Large intestine (tissue), 3 donors: ENCODE data around the gene VSTM5. TPM values are rescaled to one million over a fixed set of nuclear protein-coding genes. Genes with fewer than 3 reads are reported as not detected.

Experiments
- DNase-seq, 2 donors: peaks; one replicate each; pipeline versions ENCODE4 v3.0.0 to v3.0.0-alpha.2; 2013
- H3K27ac ChIP-seq: one replicate; pipeline ENCODE4 v1.5.1; 2013; ENCODE audit warnings: low read length
- H3K27me3 ChIP-seq: 2 replicates; pipeline ENCODE4 v1.6.1; 2013; ENCODE audit warnings: low read length; ENCODE audit not compliant: control insufficient read depth, insufficient read depth
- H3K36me3 ChIP-seq: 2 replicates; pipeline ENCODE4 v1.6.1; 2013; ENCODE audit warnings: low read length; ENCODE audit not compliant: control insufficient read depth, insufficient read depth
- H3K4me1 ChIP-seq: one replicate; pipeline ENCODE4 v1.6.1; 2013; ENCODE audit warnings: low read length; ENCODE audit not compliant: control insufficient read depth, insufficient read depth
- H3K4me3 ChIP-seq: one replicate; pipeline ENCODE4 v1.5.1; 2013; ENCODE audit warnings: low read length
- H3K9me3 ChIP-seq: one replicate; pipeline ENCODE4 v1.6.1; 2013; ENCODE audit warnings: mild to moderate bottlenecking, low read depth, low read length, moderate library complexity; ENCODE audit not compliant: control insufficient read depth
- WGBS: methylation state at CpG from one replicate; pipeline ENCODE4 v1.1.5; 2013; ENCODE audit warnings: low lambda C conversion rate; ENCODE audit not compliant: insufficient coverage; 5-methylcytosine and 5-hydroxymethylcytosine counted together
- polyA plus RNA-seq: library from polyadenylated mRNA; unstranded; fragments of 120-200 nt; gene quantifications from one replicate; pipeline ENCODE4 v1.2.1, GENCODE V29; 2013

Gene VSTM5
- polyA plus RNA-seq, 1 donor = 1.9 TPM

DNA sequence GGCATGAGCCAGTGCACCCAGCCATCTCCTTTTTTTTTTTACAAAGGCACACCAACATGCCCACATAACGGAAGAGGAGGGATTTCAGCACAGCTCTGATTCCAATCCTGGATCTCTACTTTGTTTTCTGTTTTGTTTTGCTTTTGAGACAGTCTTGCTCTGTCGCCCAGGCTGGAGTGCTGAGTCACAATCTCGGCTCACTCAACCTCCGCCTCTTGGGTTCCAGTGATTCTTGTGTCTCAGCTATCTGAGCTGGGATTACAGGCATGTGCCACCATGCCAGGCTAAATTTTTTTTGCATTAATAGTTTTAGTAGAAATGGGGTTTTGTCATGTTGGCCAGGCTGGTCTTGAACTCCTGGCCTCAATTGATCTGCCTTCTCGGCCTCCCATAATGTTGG lies 28.1 kb downstream of the VSTM5 start:
- H3K27ac ChIP-seq = no peak overlapping the region
- H3K36me3 ChIP-seq = no peaks in the 10 kb centered on the region
- no peak overlapping the region for H3K4me3 ChIP-seq
- peaks cover 26% of the 10 kb centered on the region for H3K4me1 ChIP-seq
- H3K27me3 ChIP-seq = no peaks in the 10 kb centered on the region
- WGBS = 100% methylated on average over 1 of the region's 5 CpGs
- no peaks in the 10 kb centered on the region for H3K9me3 ChIP-seq
- no peak for DNase-seq

DNA sequence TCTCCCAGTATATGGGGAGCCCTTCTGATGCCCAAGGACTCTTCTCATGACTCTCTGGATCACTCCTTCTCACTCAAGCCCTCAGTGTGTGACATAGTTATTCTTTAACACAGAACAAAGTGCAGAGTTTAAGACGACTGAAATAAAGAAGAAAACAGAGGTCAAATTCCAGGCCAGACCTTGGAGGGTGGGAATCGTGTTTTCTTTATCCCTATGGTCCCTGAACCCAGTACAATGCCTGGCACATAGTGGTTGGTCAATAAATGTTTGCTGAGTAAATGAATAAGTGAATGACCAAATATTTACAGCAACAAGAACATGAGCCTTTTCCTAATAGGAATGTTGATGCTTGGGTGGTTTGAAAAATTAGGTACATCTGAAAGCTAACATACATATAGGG lies 28.8 kb downstream of the VSTM5 start:
- no CpG with 5 or more reads among the region's 2 CpGs for WGBS
- no peak overlapping the region for H3K4me3 ChIP-seq
- peaks cover 3% of the 10 kb centered on the region for H3K36me3 ChIP-seq
- peak; percentile 68 to 90 for DNase-seq
- no peaks in the 10 kb centered on the region for H3K27me3 ChIP-seq
- H3K27ac ChIP-seq = peak overlapping the region; percentile 70
- no peaks in the 10 kb centered on the region for H3K9me3 ChIP-seq
- H3K4me1 ChIP-seq = peaks cover 26% of the 10 kb centered on the region

DNA sequence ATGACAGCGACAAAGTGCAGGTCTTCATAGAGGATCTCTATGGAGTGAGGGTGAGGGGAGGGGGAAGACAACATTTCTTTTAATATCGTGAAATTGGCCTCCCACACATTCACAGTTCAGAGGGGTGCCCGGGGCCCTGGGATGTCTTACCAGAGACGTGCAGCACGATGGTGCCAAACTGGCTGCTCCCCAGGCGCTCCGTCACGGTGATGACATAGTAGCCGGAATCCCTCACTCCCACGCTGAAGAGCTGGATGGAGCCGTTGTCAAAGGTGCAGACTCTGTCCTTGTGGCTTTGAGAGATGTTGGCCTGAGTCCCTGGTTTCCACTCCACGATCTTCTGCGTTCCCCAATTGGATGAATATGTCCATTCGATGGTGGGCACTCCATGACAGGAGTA lies 29.6 kb downstream of the VSTM5 start:
- DNase-seq = no peak
- Histone ChIP-seq H3K9me3 (no peaks in the 10 kb centered on the region), H3K4me3 (no peak overlapping the region), H3K36me3 (peaks cover 3% of the 10 kb centered on the region), H3K27me3 (no peaks in the 10 kb centered on the region), H3K4me1 (peaks cover 26% of the 10 kb centered on the region), H3K27ac (peak overlapping the region; percentile 70)
- no CpG with 5 or more reads among the region's 14 CpGs for WGBS

DNA sequence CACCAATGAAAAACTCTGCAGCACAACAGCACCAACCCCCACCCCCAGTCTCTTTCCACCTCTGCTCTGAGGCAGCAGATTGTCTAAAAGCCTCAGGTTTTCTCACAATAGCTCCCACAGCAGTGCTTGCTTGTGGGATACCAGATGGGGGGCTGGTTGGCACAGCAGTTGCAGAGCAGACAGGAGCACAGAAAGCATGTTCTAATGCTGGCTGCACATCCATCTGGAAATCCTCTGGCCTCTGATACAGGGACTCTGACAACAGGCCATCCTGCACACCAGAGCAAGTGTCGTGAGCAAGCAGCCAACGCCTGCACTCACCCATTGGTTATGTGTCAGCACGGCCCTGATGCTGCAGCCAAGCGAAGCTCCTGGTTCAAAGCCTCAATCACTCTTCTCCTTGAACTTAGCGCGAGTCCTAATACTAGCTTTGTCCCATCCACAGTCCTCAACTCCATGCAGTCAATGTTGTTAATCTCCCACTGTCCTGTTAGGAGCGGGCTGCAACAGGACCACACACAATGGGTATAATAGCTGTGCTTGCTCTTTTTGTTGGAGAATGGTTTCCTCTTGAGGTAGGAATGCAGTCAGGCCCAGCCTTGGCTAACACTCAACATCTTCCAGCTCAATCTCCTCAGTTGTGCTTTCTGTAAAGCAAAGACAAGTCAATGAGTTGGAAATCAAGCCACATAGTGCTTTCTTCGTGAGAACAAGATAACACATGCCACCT lies 30.3 kb downstream of the VSTM5 start:
- 25% methylated on average over 1 of the region's 8 CpGs for WGBS
- no peak overlapping the region for H3K27ac ChIP-seq
- peaks cover 26% of the 10 kb centered on the region for H3K4me1 ChIP-seq
- no peak overlapping the region for H3K4me3 ChIP-seq
- DNase-seq = no peak
- no peaks in the 10 kb centered on the region for H3K27me3 ChIP-seq
- H3K36me3 ChIP-seq = peaks cover 8% of the 10 kb centered on the region
- H3K9me3 ChIP-seq = no peaks in the 10 kb centered on the region

DNA sequence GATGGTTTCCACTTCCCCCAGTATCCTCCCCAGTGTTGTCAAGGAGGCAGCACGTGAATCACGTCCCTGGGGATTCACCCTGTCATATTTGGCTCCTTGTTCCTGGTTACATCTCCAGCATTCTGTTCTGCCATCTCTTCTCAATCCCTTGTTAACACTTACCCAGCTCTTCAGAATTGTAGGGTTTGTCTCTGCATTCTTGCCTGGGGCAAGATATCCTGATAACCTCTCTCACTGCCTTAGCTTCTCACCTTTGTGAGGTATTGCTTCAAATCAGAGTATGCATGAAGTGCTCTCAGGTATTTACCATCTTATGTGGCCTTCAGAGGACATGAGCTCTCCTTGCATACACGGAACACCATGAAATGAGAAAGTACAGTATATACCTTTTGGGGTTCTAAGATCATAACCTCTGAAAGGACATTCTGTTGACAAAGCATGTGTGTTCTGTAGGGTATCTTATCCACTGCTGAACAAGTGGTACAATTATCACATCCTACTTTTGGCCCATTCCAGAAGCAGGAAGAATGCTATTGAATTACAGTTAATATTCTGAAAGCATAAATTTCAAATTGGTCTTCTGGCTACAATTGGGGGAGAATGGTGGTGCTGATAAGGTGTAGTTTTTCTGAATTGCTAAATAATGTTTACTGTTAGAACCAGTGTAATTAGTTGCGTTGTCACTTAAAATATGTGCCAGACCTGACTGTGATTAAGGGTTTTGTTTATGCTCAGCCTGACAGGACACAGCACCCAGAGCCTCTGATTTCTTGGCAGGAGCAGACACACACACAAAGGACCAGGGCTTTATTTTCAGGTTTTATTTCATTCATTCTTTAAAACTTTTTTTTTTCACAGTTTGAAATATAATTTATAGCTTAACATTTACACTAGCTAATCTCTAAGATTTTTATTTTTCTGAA lies 32.7 kb downstream of the VSTM5 start:
- peaks cover 24% of the 10 kb centered on the region for H3K36me3 ChIP-seq
- WGBS = no CpG with 5 or more reads among the region's 4 CpGs

DNA sequence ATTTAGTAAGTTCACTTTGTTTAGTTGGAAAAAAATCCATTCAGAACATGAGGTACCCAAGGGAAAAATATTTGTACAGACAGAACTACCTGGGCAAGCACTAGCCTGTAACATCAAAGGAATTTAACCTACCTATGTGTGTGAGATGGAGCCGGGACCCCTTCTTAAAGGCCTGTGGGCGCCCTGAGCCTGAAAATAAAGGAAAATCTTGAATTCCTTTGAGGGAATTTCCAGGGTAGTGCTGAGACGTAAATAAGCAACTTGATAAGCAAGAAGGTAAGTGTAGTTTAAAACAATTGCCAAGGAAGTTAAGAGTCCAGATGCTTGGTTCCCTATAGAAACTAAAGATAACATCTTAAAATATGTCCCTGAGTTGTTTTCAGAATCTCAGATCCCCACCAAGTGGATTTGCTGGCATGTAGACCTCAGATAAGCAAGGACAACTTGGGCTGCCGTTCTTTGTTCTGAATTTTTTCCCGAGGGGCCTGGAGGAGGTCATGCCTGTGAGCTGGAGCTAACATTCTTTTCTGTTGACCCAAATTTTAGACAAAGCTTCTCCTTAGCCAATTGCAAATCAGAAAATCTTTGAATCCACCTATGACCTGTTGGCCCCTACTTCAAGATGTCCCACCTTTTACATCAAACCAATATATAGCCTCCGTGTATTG lies 35.3 kb downstream of the VSTM5 start:
- H3K27me3 ChIP-seq = no peaks in the 10 kb centered on the region
- H3K36me3 ChIP-seq = peaks cover 41% of the 10 kb centered on the region
- DNase-seq = no peak
- 82% methylated on average over 2 of the region's 6 CpGs for WGBS
- H3K4me3 ChIP-seq = no peak overlapping the region
- no peak overlapping the region for H3K27ac ChIP-seq
- peaks cover 7% of the 10 kb centered on the region for H3K4me1 ChIP-seq
- no peaks in the 10 kb centered on the region for H3K9me3 ChIP-seq

More for the DNA sequence above, 32.7 kb downstream of the VSTM5 start:
- H3K9me3 ChIP-seq = no peaks in the 10 kb centered on the region
- DNase-seq = no peak
- no peaks in the 10 kb centered on the region for H3K27me3 ChIP-seq
- H3K4me1 ChIP-seq = peaks cover 26% of the 10 kb centered on the region
- H3K27ac ChIP-seq = no peak overlapping the region
- no peak overlapping the region for H3K4me3 ChIP-seq

DNA sequence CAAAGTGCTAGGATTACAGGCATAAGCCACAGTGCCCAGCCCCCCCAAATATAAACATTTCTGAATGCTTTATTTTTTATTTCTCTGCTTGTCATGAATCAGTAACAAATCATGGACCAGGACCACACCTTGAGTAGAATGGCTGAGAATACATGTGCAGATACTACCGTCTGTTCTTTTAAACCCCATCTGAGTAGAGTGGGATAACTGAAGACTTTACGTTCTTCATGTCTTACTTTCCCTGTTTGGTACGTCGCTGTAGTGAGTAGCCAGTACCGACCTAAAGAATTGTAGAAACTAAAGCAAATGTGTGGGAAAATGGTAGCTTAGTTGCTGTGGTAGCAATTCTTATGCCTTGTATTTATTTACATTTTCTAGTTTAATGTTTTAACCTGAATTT lies 36.4 kb downstream of the VSTM5 start:
- H3K9me3 ChIP-seq = no peaks in the 10 kb centered on the region
- H3K4me3 ChIP-seq = no peak overlapping the region
- H3K4me1 ChIP-seq = no peaks in the 10 kb centered on the region
- peaks cover 49% of the 10 kb centered on the region for H3K36me3 ChIP-seq
- DNase-seq = no peak
- WGBS = no CpG with 5 or more reads among the region's 5 CpGs
- no peaks in the 10 kb centered on the region for H3K27me3 ChIP-seq
- H3K27ac ChIP-seq = no peak overlapping the region

DNA sequence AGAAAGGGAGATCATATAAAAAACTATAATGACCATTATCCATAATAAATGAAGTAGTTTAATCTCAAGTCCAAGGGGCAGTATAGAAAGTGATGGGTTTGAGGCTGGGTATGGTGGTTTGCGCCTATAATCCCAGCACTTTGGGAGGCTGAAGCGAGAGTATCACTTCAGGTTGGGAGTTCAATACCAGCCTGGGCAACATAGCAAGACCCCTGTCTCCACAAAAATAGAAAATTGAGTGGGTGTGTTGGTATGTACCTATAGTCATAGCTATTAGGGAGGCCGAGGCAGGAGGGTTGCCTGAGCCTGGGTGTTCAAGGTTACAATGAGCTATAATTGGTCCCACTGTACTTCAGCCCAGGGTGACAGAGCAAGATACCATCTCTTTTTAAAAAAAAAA lies 42.4 kb downstream of the VSTM5 start:
- H3K4me1 ChIP-seq = no peaks in the 10 kb centered on the region
- no peak overlapping the region for H3K4me3 ChIP-seq
- no peak for DNase-seq
- WGBS = no CpG with 5 or more reads among the region's 3 CpGs
- no peaks in the 10 kb centered on the region for H3K9me3 ChIP-seq
- peaks cover 63% of the 10 kb centered on the region for H3K36me3 ChIP-seq
- H3K27me3 ChIP-seq = no peaks in the 10 kb centered on the region
- no peak overlapping the region for H3K27ac ChIP-seq

DNA sequence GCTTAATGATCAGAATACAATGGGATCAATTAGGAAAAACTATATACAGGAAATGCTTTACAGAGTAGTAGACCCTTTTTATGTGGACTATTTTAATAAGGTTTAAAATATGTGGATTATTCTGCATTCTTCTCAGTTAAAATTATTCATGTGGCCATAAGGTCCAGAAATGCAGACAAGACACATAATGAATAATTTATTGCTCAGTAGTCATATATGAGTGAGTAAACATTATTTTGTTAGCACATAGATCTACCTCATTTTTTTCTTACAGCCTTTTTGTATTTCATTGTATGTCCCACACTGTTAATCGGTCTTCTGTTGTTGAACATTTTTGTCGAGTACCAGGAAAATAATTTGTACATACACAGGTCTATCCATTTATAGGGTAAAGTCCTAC lies 45.5 kb downstream of the VSTM5 start:
- no CpG with 5 or more reads among the region's 2 CpGs for WGBS
- H3K4me3 ChIP-seq = no peak overlapping the region
- no peaks in the 10 kb centered on the region for H3K9me3 ChIP-seq
- H3K36me3 ChIP-seq = peaks cover 65% of the 10 kb centered on the region
- no peaks in the 10 kb centered on the region for H3K4me1 ChIP-seq
- no peak for DNase-seq
- no peak overlapping the region for H3K27ac ChIP-seq
- H3K27me3 ChIP-seq = no peaks in the 10 kb centered on the region

DNA sequence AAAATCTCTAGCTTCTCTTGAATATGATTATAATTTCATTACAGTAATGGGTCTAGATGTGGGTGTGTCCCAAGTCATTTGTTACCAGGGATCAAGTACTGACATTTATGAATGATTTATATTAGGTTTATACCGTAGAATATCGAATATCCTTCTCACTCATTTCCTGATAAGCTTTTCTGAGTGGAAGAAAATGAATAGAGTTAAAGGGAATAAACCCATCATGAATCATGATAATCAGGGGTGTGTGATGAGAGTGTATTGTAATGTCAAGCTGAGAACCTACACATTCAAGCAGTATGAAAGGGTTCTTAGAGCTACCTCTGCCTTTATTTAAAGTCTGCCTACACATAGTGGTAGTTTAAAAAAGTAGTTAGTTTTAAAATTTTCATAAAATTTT lies 49.1 kb downstream of the VSTM5 start:
- H3K4me3 ChIP-seq = no peak overlapping the region
- H3K27ac ChIP-seq = no peak overlapping the region
- WGBS = no CpG with 5 or more reads among the region's 2 CpGs
- H3K9me3 ChIP-seq = no peaks in the 10 kb centered on the region
- peaks cover 67% of the 10 kb centered on the region for H3K36me3 ChIP-seq
- no peak for DNase-seq
- H3K27me3 ChIP-seq = no peaks in the 10 kb centered on the region
- H3K4me1 ChIP-seq = no peaks in the 10 kb centered on the region
